C4-2B (cell line): ENCODE data around the gene WHRN.

Source experiments
- CTCF ChIP-seq: fragments of 450-650 bp; conservative IDR thresholded peaks from 2 replicates; pipeline ENCODE4 v1.5.1; 2017; ENCODE audit warnings: mild to moderate bottlenecking
- ZFX ChIP-seq: fragments of 450-650 bp; IDR thresholded peaks from 2 replicates; pipeline ENCODE4 v1.6.1; 2017

- no peak for TF ChIP-seq CTCF
- no peak for TF ChIP-seq ZFX
Measured at GRCh38 chr9:114471157-114471556, 34.1 kb downstream of the WHRN start.
